Measurements from ENCODE around the gene PCMT1.
"Not testable (repeated sequence)": the region's sequence is repeated elsewhere in the genome, so short reads cannot be mapped to it uniquely, and the experiment has no call there.

The PCMT1 gene

GRCh38 chr6:149749082-149749593, 403 bp upstream of the PCMT1 start:
- not testable (repeated sequence) for DNase-seq (ENCODE audit: low read depth in 4 of 4, low spot score in 1 of 4)

DNA sequence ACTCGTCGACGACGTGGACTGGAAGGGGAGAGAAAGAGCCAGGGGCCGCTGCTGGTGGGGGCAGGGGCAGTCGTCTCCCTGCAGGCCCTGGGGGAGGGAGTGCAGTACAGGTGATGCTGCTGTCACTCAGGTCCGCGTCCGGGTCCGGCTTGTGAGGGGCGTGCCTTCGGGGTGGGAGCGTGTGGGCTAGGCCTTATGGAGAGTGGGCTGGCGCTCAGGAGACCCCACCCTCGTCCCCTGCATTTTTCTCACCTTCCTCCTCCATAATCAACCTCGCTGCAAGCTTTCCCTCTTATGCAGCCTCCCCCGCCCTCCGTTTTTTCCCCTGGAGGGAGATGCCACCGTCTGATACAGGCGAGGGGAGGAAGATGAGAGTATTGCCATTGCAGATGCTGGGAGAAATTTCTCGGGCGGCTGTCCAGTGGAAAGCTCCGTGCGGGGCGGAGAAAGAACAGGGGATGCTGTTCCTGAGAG, 632 bp downstream of the PCMT1 start:
- DNase-seq (ENCODE audit: low read depth in 4 of 4, low spot score in 1 of 4), result peak; percentile 7 to 66 (median 29)

GRCh38 chr6:149751239-149751638, 1.7 kb downstream of the PCMT1 start:
- no peak for DNase-seq (ENCODE audit: low read depth in 4 of 4, low spot score in 1 of 4)

- not testable (repeated sequence) for DNase-seq (ENCODE audit: low read depth in 4 of 4, low spot score in 1 of 4)
Observed at GRCh38 chr6:149751920-149752319, 2.4 kb downstream of the PCMT1 start.

GRCh38 chr6:149752600-149753373, 3.2 kb downstream of the PCMT1 start:
- no peak for DNase-seq (ENCODE audit: low read depth in 4 of 4, low spot score in 1 of 4)

DNA sequence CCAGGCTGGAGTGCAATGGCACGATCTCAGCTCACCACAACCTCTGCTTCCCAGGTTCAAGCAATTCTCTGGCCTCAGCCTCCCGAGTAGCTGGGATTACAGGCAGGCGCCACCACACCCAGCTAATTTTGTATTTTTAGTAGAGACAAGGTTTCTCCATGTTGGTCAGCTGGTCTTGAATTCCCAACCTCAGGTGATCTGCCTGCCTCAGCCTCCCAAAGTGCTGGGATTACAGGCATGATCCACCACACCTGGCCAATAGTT, 3.8 kb downstream of the PCMT1 start:
- DNase-seq (ENCODE audit: low read depth in 4 of 4, low spot score in 1 of 4), result not testable (repeated sequence)

DNA sequence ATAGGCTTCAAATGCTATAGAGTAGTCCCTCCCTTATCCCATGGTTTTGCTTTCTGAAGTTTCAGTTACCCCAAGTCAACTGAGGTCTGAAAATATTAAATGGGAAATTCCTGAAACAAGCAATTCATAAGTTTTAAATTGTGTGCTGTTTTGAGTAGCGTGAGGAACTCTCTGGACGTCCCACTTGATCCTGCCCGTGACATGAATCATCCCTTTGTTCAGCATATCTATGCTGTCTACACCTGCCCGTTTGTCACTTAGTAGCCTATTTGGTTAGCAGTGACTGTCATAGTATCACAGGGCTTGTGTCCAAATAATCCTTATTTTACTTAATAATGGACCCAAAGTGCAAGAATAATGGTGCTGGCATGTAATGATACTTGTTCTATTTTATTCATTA, 5.0 kb downstream of the PCMT1 start:
- no peak for DNase-seq (ENCODE audit: low read depth in 4 of 4, low spot score in 1 of 4)

DNA sequence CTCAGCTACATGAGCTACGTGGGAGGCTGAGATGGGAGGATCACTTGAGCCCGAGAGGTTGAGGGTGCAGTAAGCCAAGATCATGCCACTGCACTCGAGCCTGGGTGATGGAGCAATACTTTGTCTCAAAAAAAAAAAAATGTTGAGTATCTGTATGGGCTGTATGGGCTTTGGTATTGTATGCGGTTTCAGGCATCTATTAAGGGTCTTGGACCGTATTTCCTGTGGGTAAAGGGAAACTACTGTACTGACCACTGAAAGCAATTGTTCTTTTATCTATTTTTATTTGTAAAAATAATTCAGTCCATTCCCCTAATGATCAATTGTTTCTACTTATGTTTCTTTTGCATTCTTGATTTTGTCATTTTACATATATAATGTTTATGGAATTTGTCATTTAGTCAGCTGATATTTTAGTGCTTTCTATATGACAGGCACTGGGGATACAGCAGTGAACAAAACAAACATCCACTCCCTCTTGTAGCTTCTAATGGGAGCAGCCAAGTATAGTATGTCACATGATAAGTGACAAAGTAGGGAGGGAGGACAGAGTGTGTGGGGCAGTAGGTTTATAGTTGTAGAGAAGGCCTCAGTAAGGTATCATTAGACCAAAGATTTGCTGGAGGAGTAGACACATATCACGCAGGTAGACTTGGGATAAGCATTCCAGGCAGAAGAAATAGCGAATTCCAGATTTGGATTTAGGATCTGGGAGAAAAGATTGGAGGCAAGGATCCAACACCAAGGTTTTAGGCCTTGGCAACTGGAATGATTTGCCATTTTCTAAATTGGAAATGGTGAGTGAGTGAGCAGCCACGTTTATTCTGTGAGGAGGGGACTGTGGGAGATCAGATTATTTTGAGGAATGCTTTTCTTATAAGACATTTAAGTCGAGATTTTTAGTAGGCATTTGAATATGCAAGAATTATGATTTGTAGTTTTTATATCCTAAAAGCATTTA, 6.0 kb downstream of the PCMT1 start:
- no peak for DNase-seq (ENCODE audit: low read depth in 4 of 4, low spot score in 1 of 4)

DNA sequence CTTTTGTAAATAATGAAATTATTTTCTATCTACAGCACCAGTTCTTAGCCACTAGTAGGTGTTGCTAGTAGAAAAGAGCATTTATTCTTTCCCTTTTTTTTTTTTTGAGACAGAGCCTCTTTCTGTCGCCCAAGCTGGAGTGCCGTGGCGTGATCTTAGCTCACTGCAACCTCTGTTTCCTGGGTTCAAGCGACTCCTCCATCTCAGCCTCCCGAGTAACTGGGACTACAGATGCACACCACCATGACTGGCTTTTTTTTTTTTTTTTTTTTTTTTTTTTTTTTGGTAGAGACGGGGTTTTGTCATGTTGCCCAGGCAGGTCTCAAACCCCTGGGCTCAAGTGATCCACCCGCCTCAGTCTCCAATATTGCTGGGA, 6.7 kb downstream of the PCMT1 start:
- no peak for DNase-seq (ENCODE audit: low read depth in 4 of 4, low spot score in 1 of 4)

DNA sequence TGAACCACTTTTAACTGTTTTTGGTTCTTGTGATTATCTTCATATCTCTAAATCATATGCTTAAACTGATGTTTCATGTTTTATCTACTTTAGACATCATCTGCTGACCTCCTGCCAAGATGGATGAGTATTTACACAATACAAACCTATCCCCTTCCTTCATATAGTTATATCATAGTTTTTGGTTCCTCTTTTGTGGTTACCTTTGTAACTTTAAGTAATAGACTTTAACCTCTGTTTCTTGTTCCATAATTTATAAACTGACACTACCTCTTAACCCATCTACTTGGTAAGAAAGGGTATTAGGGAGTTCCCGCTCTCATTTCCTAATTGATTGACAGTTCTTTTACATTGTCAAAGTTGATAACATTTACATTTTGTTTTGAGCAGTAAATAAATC, 11.9 kb downstream of the PCMT1 start:
- no peak for DNase-seq (ENCODE audit: low read depth in 4 of 4, low spot score in 1 of 4)

DNA sequence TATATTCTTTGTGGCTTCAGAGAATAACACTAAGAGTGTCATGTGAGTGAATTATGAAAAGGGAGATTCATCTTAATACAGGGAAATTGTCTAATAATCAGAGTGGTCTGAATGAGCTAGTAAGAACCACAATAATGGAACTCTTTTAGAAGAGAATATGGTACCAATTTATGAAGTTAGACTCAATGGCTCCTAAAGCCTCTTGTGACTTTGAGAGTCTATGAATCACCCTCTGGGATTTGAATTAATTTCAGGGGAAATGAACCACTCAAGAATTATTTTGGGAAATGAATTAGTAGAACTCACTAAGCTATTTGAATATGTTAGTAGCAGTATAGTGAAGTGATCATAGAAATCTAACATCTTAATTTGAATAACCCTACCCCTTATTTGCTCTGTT, 14.3 kb downstream of the PCMT1 start:
- no peak for DNase-seq (ENCODE audit: low read depth in 4 of 4, low spot score in 1 of 4)

- no peak for DNase-seq (ENCODE audit: low read depth in 4 of 4, low spot score in 1 of 4)
Observed at GRCh38 chr6:149766156-149766769, 16.7 kb downstream of the PCMT1 start.

DNA sequence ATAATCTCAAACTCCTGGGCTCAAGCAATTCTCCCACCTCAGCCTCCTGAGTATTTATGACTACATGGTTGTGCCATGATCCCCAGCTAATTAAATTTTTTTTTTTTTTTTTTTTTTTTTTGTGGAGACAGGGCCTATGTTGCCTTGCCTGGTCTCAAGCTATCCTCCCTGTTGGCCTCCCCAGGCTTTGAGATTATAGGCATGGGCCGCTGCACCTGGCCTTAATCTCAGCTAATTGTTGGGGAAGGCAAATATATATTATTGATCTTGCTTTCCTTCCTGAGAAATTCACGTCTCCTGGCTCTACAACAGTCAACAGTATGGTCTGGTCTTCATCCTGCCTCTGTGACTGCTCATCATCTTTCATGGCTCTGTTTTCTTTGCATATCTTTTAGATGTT, 20.1 kb downstream of the PCMT1 start:
- DNase-seq (ENCODE audit: low read depth in 4 of 4, low spot score in 1 of 4), result no peak

- no peak for DNase-seq (ENCODE audit: low read depth in 4 of 4, low spot score in 1 of 4)
Observed at GRCh38 chr6:149771185-149771584, 21.6 kb downstream of the PCMT1 start.

DNA sequence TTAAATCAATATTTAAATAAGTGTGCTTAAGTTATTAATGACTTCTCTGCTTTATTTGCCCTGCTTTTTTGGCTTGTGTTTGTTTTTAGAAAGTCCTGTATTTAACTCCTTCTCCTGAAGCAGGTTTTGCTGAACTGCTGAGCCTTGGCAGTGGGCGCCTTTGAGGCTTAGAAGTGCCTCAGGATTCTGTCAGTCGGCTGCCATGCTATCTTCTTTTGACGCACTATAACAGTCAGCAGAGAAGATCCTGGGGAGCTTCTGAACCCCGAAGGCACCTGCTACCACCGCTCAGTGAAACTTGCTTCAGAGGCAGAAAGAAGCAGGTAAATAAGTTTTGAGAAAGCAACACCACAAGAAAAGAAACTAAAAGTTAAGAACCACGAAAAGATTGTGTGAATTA, 22.4 kb downstream of the PCMT1 start:
- no peak for DNase-seq (ENCODE audit: low read depth in 4 of 4, low spot score in 1 of 4)

- DNase-seq (ENCODE audit: low read depth in 4 of 4, low spot score in 1 of 4), result no peak
Observed at GRCh38 chr6:149777624-149778023, 28.1 kb downstream of the PCMT1 start.

GRCh38 chr6:149779644-149779963, 30.1 kb downstream of the PCMT1 start:
- no peak for DNase-seq (ENCODE audit: low read depth in 4 of 4, low spot score in 1 of 4)

GRCh38 chr6:149781715-149782114, 32.2 kb downstream of the PCMT1 start:
- no peak for DNase-seq (ENCODE audit: low read depth in 4 of 4, low spot score in 1 of 4)

DNA sequence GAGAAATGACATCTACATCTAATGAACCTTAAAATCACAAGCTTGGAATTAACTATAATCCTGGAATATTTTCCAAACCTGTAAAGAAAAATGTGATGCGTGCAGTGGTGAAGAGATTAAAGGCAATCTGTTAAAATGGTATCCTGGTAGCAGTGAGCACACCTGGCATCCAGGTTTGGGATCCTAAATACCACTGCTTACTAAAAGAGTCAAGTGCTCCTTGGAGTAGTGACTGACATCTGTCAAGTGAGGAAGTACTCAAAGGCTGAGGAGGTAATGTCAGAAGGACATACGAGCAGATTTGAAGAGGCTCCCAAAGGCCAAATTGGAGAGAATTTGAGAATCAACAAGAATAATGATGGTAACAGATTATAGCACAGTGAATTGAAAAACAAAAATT, 32.8 kb downstream of the PCMT1 start:
- no peak for DNase-seq (ENCODE audit: low read depth in 4 of 4, low spot score in 1 of 4)

DNA sequence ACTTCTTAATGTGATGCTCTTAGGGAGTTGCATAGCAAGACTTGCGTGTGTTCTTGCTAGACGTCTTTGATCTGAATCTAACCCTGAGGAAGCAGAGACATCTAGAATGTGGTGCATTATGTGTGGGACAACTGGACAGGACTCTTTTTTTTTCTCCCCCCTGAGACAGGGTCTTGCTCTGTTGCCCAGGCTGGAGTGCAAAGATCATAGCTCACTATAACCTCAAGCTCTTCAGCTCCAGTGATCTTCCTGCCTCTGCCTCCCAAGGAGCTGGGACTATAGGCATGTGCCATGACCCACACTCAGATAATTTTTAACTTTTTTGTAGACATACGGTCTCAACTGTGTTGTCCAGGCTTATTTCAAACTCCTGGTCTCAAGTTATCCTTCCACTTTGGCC, 34.0 kb downstream of the PCMT1 start:
- DNase-seq (ENCODE audit: low read depth in 4 of 4, low spot score in 1 of 4), result no peak

DNA sequence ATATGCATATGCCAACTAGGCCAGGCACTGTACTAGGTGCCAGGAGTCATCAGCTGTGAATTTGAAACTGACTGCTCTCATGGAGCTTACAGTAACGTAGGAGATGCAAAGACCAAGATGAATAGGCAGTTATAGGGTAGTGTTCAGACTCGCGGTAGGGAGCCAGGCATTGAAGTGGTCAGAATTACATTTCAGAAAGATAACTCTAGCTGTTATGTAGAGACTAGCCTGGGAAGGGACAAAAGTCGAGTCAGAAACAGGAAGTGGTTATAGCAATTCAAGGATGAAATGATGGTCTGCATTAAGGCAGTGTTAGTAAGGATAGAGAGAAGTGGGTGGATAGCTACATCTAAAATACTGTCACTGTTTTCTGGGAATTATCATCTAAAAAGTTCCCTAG, 56.6 kb downstream of the PCMT1 start:
- DNase-seq (ENCODE audit: low read depth in 4 of 4, low spot score in 1 of 4), result no peak

GRCh38 chr6:149809798-149810197, 60.3 kb downstream of the PCMT1 start:
- no peak for DNase-seq (ENCODE audit: low read depth in 4 of 4, low spot score in 1 of 4)
